ENCODE data around the gene NCR3LG1. TPM values are rescaled to one million over a fixed set of nuclear protein-coding genes. Genes with fewer than 3 reads are reported as not detected.

Gene NCR3LG1
- total RNA-seq, 1 experiment from 2014 or later: 1.4 TPM

- Histone ChIP-seq H2AFZ (ENCODE audit: low read length) (no peak overlapping the region), H3K27me3 (ENCODE audit: insufficient read depth, low read length) (no peaks in the 10 kb centered on the region), H3T11ph (ENCODE audit: low read length) (no peak overlapping the region), H2BK12ac (ENCODE audit: insufficient read length, low read depth, low read length) (no peak overlapping the region), H4K8ac (replicated peaks; ENCODE audit: insufficient read length, low read depth, low read length) (no peak overlapping the region), H3K4ac (ENCODE audit: low read depth, low read length) (no peak overlapping the region), H4K91ac (ENCODE audit: insufficient read length, low read depth, low read length) (no peak overlapping the region), H3K23ac (ENCODE audit: insufficient read length, low read depth, low read length) (no peak overlapping the region), H2BK15ac (ENCODE audit: low read depth, low read length) (no peak overlapping the region), H3K79me1 (ENCODE audit: insufficient read depth, low read depth, low read length, poor library complexity, severe bottlenecking) (no peaks in the 10 kb centered on the region), H2BK120ac (ENCODE audit: low read depth, low read length, poor library complexity, severe bottlenecking) (no peak overlapping the region), H3K18ac (ENCODE audit: insufficient read length, low read depth, low read length) (peak overlapping the region; percentile 39), H3K79me2 (ENCODE audit: insufficient read depth, low read length) (no peaks in the 10 kb centered on the region), H2BK5ac (ENCODE audit: insufficient read length, low read length) (no peak overlapping the region), H2AK5ac (ENCODE audit: insufficient read length, low read length) (no peak overlapping the region), H4K5ac (ENCODE audit: insufficient read length, low read depth, low read length) (no peak overlapping the region), H3K4me2 (ENCODE audit: insufficient read depth, insufficient read length, low read length) (peak overlapping the region; percentile 31), H3K9ac (ENCODE audit: extremely low read depth, insufficient read length, low read length) (no peak overlapping the region), H3K23me2 (ENCODE audit: insufficient read length, low read depth, low read length, poor library complexity, severe bottlenecking) (no peaks in the 10 kb centered on the region), H2BK20ac (ENCODE audit: low read depth, low read length, poor library complexity, severe bottlenecking) (no peak overlapping the region), H3K56ac (ENCODE audit: insufficient read length, low read depth, low read length) (no peak overlapping the region), H3K9me3 (ENCODE audit: control insufficient read depth, low read depth, low read length) (no peaks in the 10 kb centered on the region), H3K14ac (ENCODE audit: insufficient read depth, low read length) (no peak overlapping the region), H3K27ac (ENCODE audit: insufficient read length, low read depth, low read length) (no peak overlapping the region), H4K20me1 (ENCODE audit: control insufficient read depth, insufficient read depth, insufficient read length) (peaks cover 3% of the 10 kb centered on the region), H3K4me1 (ENCODE audit: insufficient read depth, low read length) (no peaks in the 10 kb centered on the region; the same call in 1 of the 2 replicates)
- peak; percentile 87 for DNase-seq
- peak; percentile 87 for TF ChIP-seq CTCF (conservative IDR thresholded peaks at IDR 0.05)
- Mint-ChIP-seq H3K27ac (no peak overlapping the region; a peak in 1 of 7 replicates), H3K36me3 (ENCODE audit: insufficient read depth in 1 of 3, low read depth in 3 of 3) (peaks cover 7 to 9% (median 8%) of the 10 kb centered on the region in 3 experiments; a peak in 6 of 7 replicates), H3K4me3 (peak overlapping the region; percentile 69 to 81), H3K4me1 (peaks cover 6 to 17% of the 10 kb centered on the region in 2 experiments), H3K27me3 (ENCODE audit: low read depth) (peaks cover 32% of the 10 kb centered on the region), H3K9me3 (0 out of 5 replicates have a peak, but pooled peaks cover 0 to 3% of the 10 kb centered on the region in 2 experiments)
- no CpG with 5 or more reads among the region's 55 CpGs for WGBS (ENCODE audit: extremely low coverage, insufficient read length, low lambda C conversion rate)
Observed at GRCh38 chr11:17389211-17389956, 37.8 kb downstream of the NCR3LG1 start.
